CD4-positive, alpha-beta T cell (primary cell): ENCODE data around the gene SERPINA5. TPM values are rescaled to one million over a fixed set of nuclear protein-coding genes. Genes with fewer than 3 reads are reported as not detected.

Experiments used
- ATAC-seq: fragments of 200-7000 bp; cut with Tn5 transposase; one replicate; pipeline ENCODE4 v1.10.0; 2022; ENCODE audit warnings: mild to moderate bottlenecking; ENCODE audit not compliant: poor library complexity
- CTCF ChIA-PET: fragments of 350-600 bp; sonication (Branson Sonifier 250); formaldehyde crosslinking; loops from one replicate; lab custom pipeline; 2021; ENCODE audit warnings: antibody characterized with exemption, inconsistent platforms; lab: Charles Lee
- POLR2A ChIA-PET: fragments of 350-600 bp; sonication (Branson Sonifier 250); formaldehyde crosslinking; loops from one replicate; lab custom pipeline; 2021; ENCODE audit warnings: antibody characterized with exemption, inconsistent platforms; lab: Charles Lee
- DNase-seq, 14 experiments: peaks; one replicate each; pipeline ENCODE4 v3.0.0-alpha.2; 2013 to 2020; ENCODE audit warnings: mixed read lengths in 2 of 14
- H3K27ac ChIP-seq, 2 donors: one replicate each; pipeline versions ENCODE4 v1.5.1 to v1.7.0; 2013; ENCODE audit warnings: low read length in 2 of 2, low read depth in 1 of 2, mild to moderate bottlenecking in 1 of 2
- H3K27me3 ChIP-seq, 2 experiments: 1 replicate in 1 of 2; 2 replicates in 1 of 2; pipeline versions ENCODE4 v1.6.1 to v1.7.0; 2013; ENCODE audit warnings: low read length in 2 of 2, control low read depth in 1 of 2, mild to moderate bottlenecking in 1 of 2, moderate library complexity in 1 of 2; ENCODE audit not compliant: insufficient read depth in 2 of 2, control insufficient read depth in 1 of 2
- H3K36me3 ChIP-seq: one replicate; pipeline ENCODE4 v1.6.1; 2013; ENCODE audit warnings: low read length, control low read depth; ENCODE audit not compliant: insufficient read depth
- H3K4me1 ChIP-seq: one replicate; pipeline ENCODE4 v1.6.1; 2013; ENCODE audit warnings: low read length, control low read depth; ENCODE audit not compliant: insufficient read depth
- H3K4me3 ChIP-seq: one replicate; pipeline ENCODE4 v1.5.1; 2013; ENCODE audit warnings: mild to moderate bottlenecking, low read length, moderate library complexity
- H3K9me3 ChIP-seq, 2 experiments: 1 replicate in 1 of 2; 2 replicates in 1 of 2; pipeline versions ENCODE4 v1.6.1 to v1.7.0; 2013; ENCODE audit warnings: low read length in 2 of 2, mild to moderate bottlenecking in 2 of 2, control low read depth in 1 of 2, moderate library complexity in 1 of 2; ENCODE audit not compliant: control insufficient read depth in 1 of 2, insufficient read depth in 1 of 2
- H3K27ac Mint-ChIP-seq: one replicate; pipeline ENCODE4 v1.8.0; 2020; ENCODE audit warnings: mixed read lengths
- H3K27me3 Mint-ChIP-seq: one replicate; pipeline ENCODE4 v1.8.0; 2021; ENCODE audit warnings: mixed read lengths
- H3K36me3 Mint-ChIP-seq: one replicate; pipeline ENCODE4 v1.8.0; 2021; ENCODE audit warnings: low read depth, mixed read lengths
- H3K4me1 Mint-ChIP-seq: one replicate; pipeline ENCODE4 v1.8.0; 2021; ENCODE audit warnings: low read depth, mixed read lengths
- H3K4me3 Mint-ChIP-seq: one replicate; pipeline ENCODE4 v1.8.0; 2020; ENCODE audit warnings: mild to moderate bottlenecking, mixed read lengths
- H3K9me3 Mint-ChIP-seq: one replicate; pipeline ENCODE4 v1.8.0; 2020; ENCODE audit warnings: mixed read lengths
- intact Hi-C, 2 experiments: fragments of 100-400 bp; cut with DNase I in 1 of 2; cut with micrococcal nuclease in 1 of 2; formaldehyde crosslinking; loops; one replicate each; pipeline versions ENCODE4 v1.15.1 to v1.9.0; 2023 to 2025; cut with DNase I, micrococcal nuclease
- total RNA-seq, 174 experiments: library from RNA in 2 of 174; stranded (reverse) in 2 of 174; gene quantifications; one replicate each; pipeline ENCODE4 v1.2.3 and lab custom pipeline; 2021 to 2026
- TF ChIP-seq, protein P1 (sequence below): fragments of 200-600 bp; IDR thresholded peaks from one replicate; pipeline ENCODE4 v1.8.0; 2022; ENCODE audit warnings: antibody characterized with exemption, mild to moderate bottlenecking

SERPINA5 gene
- total RNA-seq, 2 experiments from 2014 or later = not detected

DNA sequence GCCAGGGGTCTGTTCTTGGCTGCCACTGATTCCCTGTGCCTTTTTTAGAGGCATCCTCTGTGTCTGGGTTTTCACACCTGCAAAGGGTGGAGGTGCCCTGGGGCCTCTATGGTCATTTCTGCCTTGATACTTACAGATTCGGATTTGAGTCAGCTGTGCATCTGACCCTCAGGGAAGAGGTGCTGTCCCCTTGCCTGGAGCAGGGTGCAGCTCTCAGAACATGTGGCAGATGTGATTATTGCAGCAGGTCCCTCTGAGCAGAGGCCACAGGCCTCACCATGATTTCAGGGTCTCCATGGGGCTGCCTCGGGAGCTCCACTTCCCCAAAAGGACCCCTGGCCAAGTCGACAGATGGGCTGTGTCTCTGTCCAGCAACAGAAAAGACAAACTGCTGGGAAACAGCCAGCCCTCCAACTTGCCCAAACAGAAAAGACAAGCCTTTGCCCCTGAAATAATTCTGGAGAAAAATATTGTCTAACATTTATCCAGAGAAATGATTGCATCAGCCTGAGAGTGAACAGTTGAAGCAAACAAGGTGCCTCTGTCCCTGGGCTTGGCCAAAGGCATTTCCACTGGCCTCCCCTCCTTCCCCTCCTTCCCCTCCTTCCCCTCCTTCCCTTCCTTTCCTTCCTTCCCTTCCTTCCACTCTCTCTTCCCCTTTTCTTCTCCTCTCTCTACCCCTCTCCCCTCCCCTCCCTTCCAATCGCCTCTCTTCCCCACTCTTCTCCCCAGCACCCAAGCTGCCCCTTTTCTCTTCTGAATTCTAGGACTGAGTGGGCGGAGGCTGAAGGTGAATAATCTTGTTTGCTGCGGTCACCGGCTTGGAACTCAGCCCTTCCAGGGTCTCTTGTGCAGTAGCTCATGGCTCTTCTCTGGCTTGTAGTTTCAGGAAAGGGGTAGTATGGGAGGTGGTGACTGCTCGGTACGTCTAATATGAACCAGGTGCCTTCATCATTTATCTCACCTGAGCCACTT lies 31.6 kb downstream of the SERPINA5 start:
- Mint-ChIP-seq H3K4me1 (no peaks in the 10 kb centered on the region), H3K4me3 (no peak overlapping the region), H3K27ac (no peak overlapping the region), H3K27me3 (peaks cover 9% of the 10 kb centered on the region), H3K9me3 (no peaks in the 10 kb centered on the region), H3K36me3 (no peaks in the 10 kb centered on the region)
- DNase-seq = no peak
- Histone ChIP-seq H3K27me3 (no peaks in the 10 kb centered on the region), H3K4me1 (no peaks in the 10 kb centered on the region), H3K9me3 (peaks cover 5 to 17% of the 10 kb centered on the region in 2 experiments), H3K4me3 (no peak overlapping the region), H3K36me3 (no peaks in the 10 kb centered on the region), H3K27ac (no peak overlapping the region)
- POLR2A ChIA-PET = interaction anchor here (0.6 kb wide), 1 partner anchor 802 kb away, joined by 3 read pairs; no protein-coding TSS in a partner anchor
- intact Hi-C loops = no loop called here
- TF ChIP-seq, protein P1, sequence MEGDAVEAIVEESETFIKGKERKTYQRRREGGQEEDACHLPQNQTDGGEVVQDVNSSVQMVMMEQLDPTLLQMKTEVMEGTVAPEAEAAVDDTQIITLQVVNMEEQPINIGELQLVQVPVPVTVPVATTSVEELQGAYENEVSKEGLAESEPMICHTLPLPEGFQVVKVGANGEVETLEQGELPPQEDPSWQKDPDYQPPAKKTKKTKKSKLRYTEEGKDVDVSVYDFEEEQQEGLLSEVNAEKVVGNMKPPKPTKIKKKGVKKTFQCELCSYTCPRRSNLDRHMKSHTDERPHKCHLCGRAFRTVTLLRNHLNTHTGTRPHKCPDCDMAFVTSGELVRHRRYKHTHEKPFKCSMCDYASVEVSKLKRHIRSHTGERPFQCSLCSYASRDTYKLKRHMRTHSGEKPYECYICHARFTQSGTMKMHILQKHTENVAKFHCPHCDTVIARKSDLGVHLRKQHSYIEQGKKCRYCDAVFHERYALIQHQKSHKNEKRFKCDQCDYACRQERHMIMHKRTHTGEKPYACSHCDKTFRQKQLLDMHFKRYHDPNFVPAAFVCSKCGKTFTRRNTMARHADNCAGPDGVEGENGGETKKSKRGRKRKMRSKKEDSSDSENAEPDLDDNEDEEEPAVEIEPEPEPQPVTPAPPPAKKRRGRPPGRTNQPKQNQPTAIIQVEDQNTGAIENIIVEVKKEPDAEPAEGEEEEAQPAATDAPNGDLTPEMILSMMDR = no peak
- no peak for ATAC-seq
- CTCF ChIA-PET = no interaction called here

DNA sequence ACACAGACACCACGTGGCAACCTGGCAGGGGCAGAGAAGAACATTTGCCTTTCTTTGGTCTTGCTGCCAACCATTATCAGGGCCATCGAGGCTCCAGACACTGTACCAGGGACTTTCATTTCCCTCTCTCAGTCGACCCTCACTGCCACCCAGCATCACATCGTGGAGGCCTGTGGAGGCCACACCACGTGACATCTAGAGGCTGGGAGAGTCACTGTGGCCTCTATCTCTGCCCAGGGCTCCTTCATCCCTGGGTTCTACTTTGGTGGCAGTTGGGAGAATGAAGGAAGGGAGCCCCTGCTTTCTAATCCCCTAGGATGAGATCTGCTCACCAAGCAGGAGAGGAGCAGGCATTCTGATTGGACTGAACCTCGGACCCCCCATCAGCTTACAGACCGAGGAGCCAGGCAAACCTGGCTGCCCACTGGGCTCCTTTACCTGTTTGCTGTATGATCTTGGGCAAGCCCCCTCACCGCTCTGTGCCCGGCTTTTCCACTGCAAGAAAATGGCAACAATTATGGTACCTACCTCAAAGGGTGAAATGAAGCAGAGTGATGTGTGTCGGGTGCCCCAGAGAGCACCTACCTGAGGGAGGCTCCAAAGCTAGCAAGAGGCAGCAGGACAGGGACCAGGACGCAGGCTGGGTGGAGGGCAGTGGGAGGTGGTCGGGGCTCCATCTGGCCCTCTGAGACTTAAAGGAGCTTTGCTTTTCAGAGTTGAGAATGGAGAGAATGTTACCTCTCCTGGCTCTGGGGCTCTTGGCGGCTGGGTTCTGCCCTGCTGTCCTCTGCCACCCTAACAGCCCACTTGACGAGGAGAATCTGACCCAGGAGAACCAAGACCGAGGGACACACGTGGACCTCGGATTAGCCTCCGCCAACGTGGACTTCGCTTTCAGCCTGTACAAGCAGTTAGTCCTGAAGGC lies 32.8 kb downstream of the SERPINA5 start:
- no peak overlapping the region for H3K27ac Mint-ChIP-seq

DNA sequence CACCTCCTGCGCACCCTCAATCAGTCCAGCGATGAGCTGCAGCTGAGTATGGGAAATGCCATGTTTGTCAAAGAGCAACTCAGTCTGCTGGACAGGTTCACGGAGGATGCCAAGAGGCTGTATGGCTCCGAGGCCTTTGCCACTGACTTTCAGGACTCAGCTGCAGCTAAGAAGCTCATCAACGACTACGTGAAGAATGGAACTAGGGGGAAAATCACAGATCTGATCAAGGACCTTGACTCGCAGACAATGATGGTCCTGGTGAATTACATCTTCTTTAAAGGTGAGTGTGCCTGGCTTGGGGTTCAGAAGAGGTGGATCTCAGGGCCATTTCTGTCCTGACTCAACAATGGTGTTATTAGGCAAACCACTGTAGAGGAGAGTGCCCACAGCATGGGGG lies 33.6 kb downstream of the SERPINA5 start:
- no peak overlapping the region for H3K27ac Mint-ChIP-seq
- POLR2A ChIA-PET = no interaction called here
- H3K4me3 Mint-ChIP-seq = no peak overlapping the region
- Histone ChIP-seq H3K27me3 (no peaks in the 10 kb centered on the region), H3K36me3 (no peaks in the 10 kb centered on the region), H3K4me3 (no peak overlapping the region), H3K27ac (no peak overlapping the region), H3K9me3 (peaks cover 13 to 23% of the 10 kb centered on the region in 2 experiments), H3K4me1 (no peaks in the 10 kb centered on the region)
- H3K4me1 Mint-ChIP-seq = no peaks in the 10 kb centered on the region
- H3K9me3 Mint-ChIP-seq = no peaks in the 10 kb centered on the region
- ATAC-seq = no peak
- intact Hi-C loops = no loop called here
- no peaks in the 10 kb centered on the region for H3K36me3 Mint-ChIP-seq
- H3K27me3 Mint-ChIP-seq = peaks cover 10% of the 10 kb centered on the region
- CTCF ChIA-PET = no interaction called here
- no peak for DNase-seq
- TF ChIP-seq, protein P1 = no peak

More for the DNA sequence above, 32.8 kb downstream of the SERPINA5 start:
- H3K4me3 Mint-ChIP-seq = no peak overlapping the region
- intact Hi-C loops = no loop called here
- no peaks in the 10 kb centered on the region for H3K4me1 Mint-ChIP-seq
- Histone ChIP-seq H3K27me3 (no peaks in the 10 kb centered on the region), H3K4me1 (no peaks in the 10 kb centered on the region), H3K27ac (no peak overlapping the region), H3K4me3 (no peak overlapping the region), H3K9me3 (peaks cover 13 to 20% of the 10 kb centered on the region in 2 experiments), H3K36me3 (no peaks in the 10 kb centered on the region)
- POLR2A ChIA-PET = no interaction called here
- H3K27me3 Mint-ChIP-seq = peaks cover 9% of the 10 kb centered on the region
- H3K36me3 Mint-ChIP-seq = no peaks in the 10 kb centered on the region
- no peak for ATAC-seq
- TF ChIP-seq, protein P1 = no peak
- H3K9me3 Mint-ChIP-seq = no peaks in the 10 kb centered on the region
- CTCF ChIA-PET = no interaction called here
- no peak for DNase-seq
